ENCODE results near the gene GALR3.
A peak's percentile ranks its signal among the peaks of the same experiment; 100 is the strongest.

GALR3 gene

GRCh38 chr22:37822079-37822833, 926 bp upstream of the GALR3 start:
- no peak for DNase-seq

GRCh38 chr22:37824674-37825641, 1.8 kb downstream of the GALR3 start:
- peak; percentile 29 for DNase-seq

GRCh38 chr22:37827056-37827455, 3.9 kb downstream of the GALR3 start:
- no peak for DNase-seq

GRCh38 chr22:37830093-37830842, 7.1 kb downstream of the GALR3 start:
- DNase-seq: no peak

- DNase-seq: no peak
These were observed 8.3 kb downstream of the GALR3 start for GRCh38 chr22:37831472-37831871.

GRCh38 chr22:37832022-37832857, 9.1 kb downstream of the GALR3 start:
- no peak for DNase-seq

GRCh38 chr22:37842015-37842793, 19.0 kb downstream of the GALR3 start:
- DNase-seq: no peak

- DNase-seq: no peak
These were observed 20.5 kb downstream of the GALR3 start for GRCh38 chr22:37843741-37844089.

GRCh38 chr22:37844904-37845329, 21.7 kb downstream of the GALR3 start:
- no peak for DNase-seq

- DNase-seq: no peak
These were observed 23.3 kb downstream of the GALR3 start for GRCh38 chr22:37846433-37846832.

GRCh38 chr22:37848587-37849088, 25.5 kb downstream of the GALR3 start:
- DNase-seq: peak; percentile 43

GRCh38 chr22:37849089-37849751, 26.0 kb downstream of the GALR3 start, which contains the start of gene EIF3L:
Gene EIF3L (plus strand): TSS chr22:37849419. CDS start chr22:37849450, 31 bp downstream.
- peak; percentile 89 for DNase-seq

- no peak for DNase-seq
These were observed 27.6 kb downstream of the GALR3 start for GRCh38 chr22:37850801-37851200.

GRCh38 chr22:37852418-37852817, 29.2 kb downstream of the GALR3 start:
- DNase-seq: no peak

- DNase-seq: no peak
These were observed 31.8 kb downstream of the GALR3 start for GRCh38 chr22:37854946-37855345.

GRCh38 chr22:37855462-37855861, 32.3 kb downstream of the GALR3 start:
- DNase-seq: no peak

GRCh38 chr22:37860796-37861421, 37.7 kb downstream of the GALR3 start:
- DNase-seq: no peak

GRCh38 chr22:37862570-37863325, 39.6 kb downstream of the GALR3 start:
- DNase-seq: no peak

- no peak for DNase-seq
These were observed 42.3 kb downstream of the GALR3 start for GRCh38 chr22:37865510-37865909.

Measured in fibroblast of skin of back (primary cell).